ENCODE data around the gene CD68.

- TF ChIP-seq CTCF (IDR thresholded peaks at IDR 0.05), result no peak
- no peak for TF ChIP-seq POLR2AphosphoS5 (IDR thresholded peaks at IDR 0.05)
- no peak for TF ChIP-seq POLR2A (IDR thresholded peaks at IDR 0.05)
Observed at GRCh38 chr17:7576432-7576937, 3.0 kb upstream of the CD68 start.
